NCI-H526 treated with DMSO at 0.1 percent for 48 hours (cell line): ENCODE data around the gene DCTD.

Experiments
- DNase-seq: peaks from one replicate; lab custom pipeline; 2025; lab: John Stamatoyannopoulos, UW

Gene DCTD

GRCh38 chr4:182917182-182918043 lies at the start of gene DCTD:
Gene DCTD, minus strand, starts transcription at chr4:182917386. Its CDS starts 1,818 bp downstream, at chr4:182915568.
- DNase-seq, result peak; percentile 26

GRCh38 chr4:182960746-182961145 lies 43.6 kb upstream of the DCTD start:
- no peak for DNase-seq

GRCh38 chr4:182960228-182960627 lies 43.0 kb upstream of the DCTD start:
- DNase-seq, result no peak

GRCh38 chr4:182955411-182955810 lies 38.2 kb upstream of the DCTD start:
- DNase-seq, result no peak

GRCh38 chr4:182944484-182945213 lies 27.5 kb upstream of the DCTD start:
- DNase-seq, result no peak

GRCh38 chr4:182939680-182940079 lies 22.5 kb upstream of the DCTD start:
- DNase-seq, result no peak

GRCh38 chr4:182938205-182938645 lies 21.0 kb upstream of the DCTD start:
- peak; percentile 54 for DNase-seq

- DNase-seq, result no peak
These were observed 20.4 kb upstream of the DCTD start for GRCh38 chr4:182937268-182938204.

GRCh38 chr4:182932651-182933050 lies 15.5 kb upstream of the DCTD start:
- DNase-seq, result no peak

- no peak for DNase-seq
These were observed 14.6 kb upstream of the DCTD start for GRCh38 chr4:182931691-182932345.

GRCh38 chr4:182930889-182931288 lies 13.7 kb upstream of the DCTD start:
- DNase-seq, result no peak

- DNase-seq, result no peak
These were observed 12.1 kb upstream of the DCTD start for GRCh38 chr4:182929296-182929695.

GRCh38 chr4:182928061-182928460 lies 10.9 kb upstream of the DCTD start:
- DNase-seq, result no peak

- no peak for DNase-seq
These were observed 10.3 kb upstream of the DCTD start for GRCh38 chr4:182927505-182927904.

- DNase-seq, result no peak
These were observed 8.7 kb upstream of the DCTD start for GRCh38 chr4:182925855-182926254.

GRCh38 chr4:182925298-182925757 lies 8.1 kb upstream of the DCTD start:
- DNase-seq, result peak; percentile 68

- DNase-seq, result no peak
These were observed 7.3 kb upstream of the DCTD start for GRCh38 chr4:182924497-182924896.

- DNase-seq, result no peak
These were observed 6.7 kb upstream of the DCTD start for GRCh38 chr4:182923796-182924340.

- DNase-seq, result no peak
These were observed 6.2 kb upstream of the DCTD start for GRCh38 chr4:182923366-182923765.

- DNase-seq, result no peak
These were observed 5.5 kb upstream of the DCTD start for GRCh38 chr4:182922501-182923284.
